Measurements from ENCODE around the gene ZNF362.

GRCh38 chr1:33248244-33248643 is 8.0 kb upstream of the ZNF362 start:
- no peak for TF ChIP-seq CTCF (IDR thresholded peaks at IDR 0.05)
- TF ChIP-seq POLR2AphosphoS5 (IDR thresholded peaks at IDR 0.05): no peak
- TF ChIP-seq POLR2A (IDR thresholded peaks at IDR 0.05): no peak
- TF ChIP-seq EP300 (IDR thresholded peaks at IDR 0.05): no peak

Data from stomach (tissue), 4 donors.